ENCODE data around the gene DPYD.
A peak's percentile ranks its signal among the peaks of the same experiment; 100 is the strongest.

DPYD gene

GRCh38 chr1:97540346-97540888, 380.4 kb downstream of the DPYD start:
- FAIRE-seq (no peak), DNase-seq (ENCODE audit: insufficient read length, low spot score) (no peak)
- TF ChIP-seq POLR2A (IDR thresholded peaks at IDR 0.05; ENCODE audit: low read depth, low read length), result no peak
- no peak for TF ChIP-seq TAF1 (IDR thresholded peaks at IDR 0.05; ENCODE audit: low read depth, low read length)
- TF ChIP-seq PAX5 (IDR thresholded peaks at IDR 0.05; ENCODE audit: insufficient read depth, low read length, severe bottlenecking), result no peak
- no peak for TF ChIP-seq SPI1 (IDR thresholded peaks at IDR 0.05; ENCODE audit: low read depth, low read length)
- no peak for TF ChIP-seq POU2F2 (IDR thresholded peaks at IDR 0.05; ENCODE audit: low read depth, low read length)
- no peak for TF ChIP-seq POLR2AphosphoS5 (IDR thresholded peaks at IDR 0.05; ENCODE audit: low read depth, low read length)

- TF ChIP-seq POU2F2 (IDR thresholded peaks at IDR 0.05; ENCODE audit: low read depth, low read length) (no peak), SPI1 (IDR thresholded peaks at IDR 0.05; ENCODE audit: low read depth, low read length) (no peak), TAF1 (IDR thresholded peaks at IDR 0.05; ENCODE audit: low read depth, low read length) (no peak), POLR2AphosphoS5 (IDR thresholded peaks at IDR 0.05; ENCODE audit: low read depth, low read length) (no peak), POLR2A (IDR thresholded peaks at IDR 0.05; ENCODE audit: low read depth, low read length) (no peak), PAX5 (IDR thresholded peaks at IDR 0.05; ENCODE audit: insufficient read depth, low read length, severe bottlenecking) (no peak)
- DNase-seq (ENCODE audit: insufficient read length, low spot score) (no peak), FAIRE-seq (no peak)
These were observed 382.7 kb downstream of the DPYD start for GRCh38 chr1:97538113-97538512.

- no peak for FAIRE-seq
These were observed 387.5 kb downstream of the DPYD start for GRCh38 chr1:97533358-97533757.

GRCh38 chr1:97529600-97529999, 391.2 kb downstream of the DPYD start:
- TF ChIP-seq TAF1 (IDR thresholded peaks at IDR 0.05; ENCODE audit: low read depth, low read length) (no peak), POU2F2 (IDR thresholded peaks at IDR 0.05; ENCODE audit: low read depth, low read length) (no peak), SPI1 (IDR thresholded peaks at IDR 0.05; ENCODE audit: low read depth, low read length) (no peak), PAX5 (IDR thresholded peaks at IDR 0.05; ENCODE audit: insufficient read depth, low read length, severe bottlenecking) (no peak), POLR2A (IDR thresholded peaks at IDR 0.05; ENCODE audit: low read depth, low read length) (no peak), POLR2AphosphoS5 (IDR thresholded peaks at IDR 0.05; ENCODE audit: low read depth, low read length) (no peak)
- DNase-seq (ENCODE audit: insufficient read length, low spot score) (no peak), FAIRE-seq (no peak)

More at GRCh38 chr1:97533358-97533757, 387.5 kb downstream of the DPYD start:
- DNase-seq (ENCODE audit: insufficient read length, low spot score), result no peak
- TF ChIP-seq POLR2A (IDR thresholded peaks at IDR 0.05; ENCODE audit: low read depth, low read length) (no peak), POU2F2 (IDR thresholded peaks at IDR 0.05; ENCODE audit: low read depth, low read length) (no peak), POLR2AphosphoS5 (IDR thresholded peaks at IDR 0.05; ENCODE audit: low read depth, low read length) (no peak), PAX5 (IDR thresholded peaks at IDR 0.05; ENCODE audit: insufficient read depth, low read length, severe bottlenecking) (no peak), TAF1 (IDR thresholded peaks at IDR 0.05; ENCODE audit: low read depth, low read length) (no peak), SPI1 (IDR thresholded peaks at IDR 0.05; ENCODE audit: low read depth, low read length) (no peak)

- DNase-seq (ENCODE audit: insufficient read length, low spot score) (no peak), FAIRE-seq (no peak)
- TF ChIP-seq POLR2AphosphoS5 (IDR thresholded peaks at IDR 0.05; ENCODE audit: low read depth, low read length), result no peak
- TF ChIP-seq POLR2A (IDR thresholded peaks at IDR 0.05; ENCODE audit: low read depth, low read length), result no peak
These were observed 396.6 kb downstream of the DPYD start for GRCh38 chr1:97524211-97524610.

- TF ChIP-seq POLR2A (IDR thresholded peaks at IDR 0.05; ENCODE audit: low read depth, low read length), result no peak
- TF ChIP-seq TAF1 (IDR thresholded peaks at IDR 0.05; ENCODE audit: low read depth, low read length), result no peak
- no peak for TF ChIP-seq SPI1 (IDR thresholded peaks at IDR 0.05; ENCODE audit: low read depth, low read length)
- TF ChIP-seq PAX5 (IDR thresholded peaks at IDR 0.05; ENCODE audit: insufficient read depth, low read length, severe bottlenecking), result no peak
- no peak for TF ChIP-seq POU2F2 (IDR thresholded peaks at IDR 0.05; ENCODE audit: low read depth, low read length)
- TF ChIP-seq POLR2AphosphoS5 (IDR thresholded peaks at IDR 0.05; ENCODE audit: low read depth, low read length), result no peak
- no peak for FAIRE-seq
- no peak for DNase-seq (ENCODE audit: insufficient read length, low spot score)
These were observed 404.2 kb downstream of the DPYD start for GRCh38 chr1:97516588-97516987.

- FAIRE-seq, result no peak
- no peak for DNase-seq (ENCODE audit: insufficient read length, low spot score)
- no peak for TF ChIP-seq POLR2A (IDR thresholded peaks at IDR 0.05; ENCODE audit: low read depth, low read length)
- TF ChIP-seq SPI1 (IDR thresholded peaks at IDR 0.05; ENCODE audit: low read depth, low read length), result no peak
- no peak for TF ChIP-seq PAX5 (IDR thresholded peaks at IDR 0.05; ENCODE audit: insufficient read depth, low read length, severe bottlenecking)
- no peak for TF ChIP-seq POLR2AphosphoS5 (IDR thresholded peaks at IDR 0.05; ENCODE audit: low read depth, low read length)
- TF ChIP-seq POU2F2 (IDR thresholded peaks at IDR 0.05; ENCODE audit: low read depth, low read length), result no peak
These were observed 412.1 kb downstream of the DPYD start for GRCh38 chr1:97508653-97509218.

- DNase-seq (ENCODE audit: insufficient read length, low spot score), result no peak
These were observed 413.0 kb downstream of the DPYD start for GRCh38 chr1:97507863-97508262.

GRCh38 chr1:97506368-97506767, 414.5 kb downstream of the DPYD start:
- TF ChIP-seq POU2F2 (IDR thresholded peaks at IDR 0.05; ENCODE audit: low read depth, low read length), result no peak
- DNase-seq (ENCODE audit: insufficient read length, low spot score), result no peak
- FAIRE-seq, result no peak

More at GRCh38 chr1:97507863-97508262, 413.0 kb downstream of the DPYD start:
- no peak for TF ChIP-seq PAX5 (IDR thresholded peaks at IDR 0.05; ENCODE audit: insufficient read depth, low read length, severe bottlenecking)
- TF ChIP-seq POU2F2 (IDR thresholded peaks at IDR 0.05; ENCODE audit: low read depth, low read length), result no peak
- no peak for TF ChIP-seq TAF1 (IDR thresholded peaks at IDR 0.05; ENCODE audit: low read depth, low read length)
- no peak for TF ChIP-seq POLR2AphosphoS5 (IDR thresholded peaks at IDR 0.05; ENCODE audit: low read depth, low read length)
- no peak for TF ChIP-seq SPI1 (IDR thresholded peaks at IDR 0.05; ENCODE audit: low read depth, low read length)
- no peak for TF ChIP-seq POLR2A (IDR thresholded peaks at IDR 0.05; ENCODE audit: low read depth, low read length)
- FAIRE-seq, result no peak

GRCh38 chr1:97505816-97506215, 415.0 kb downstream of the DPYD start:
- peak; percentile 43 for FAIRE-seq
- no peak for DNase-seq (ENCODE audit: insufficient read length, low spot score)
- TF ChIP-seq POU2F2 (IDR thresholded peaks at IDR 0.05; ENCODE audit: low read depth, low read length) (no peak), SPI1 (IDR thresholded peaks at IDR 0.05; ENCODE audit: low read depth, low read length) (no peak), TAF1 (IDR thresholded peaks at IDR 0.05; ENCODE audit: low read depth, low read length) (no peak)
